Adrenal gland (tissue), 5 donors: ENCODE measurements around the gene DMD.

ENCODE experiments used
- POLR2A ChIP-seq, 2 donors: fragments of 450-650 bp; IDR thresholded peaks; one replicate each; pipeline ENCODE4 v1.6.1; 2017; ENCODE audit warnings: antibody characterized with exemption in 2 of 2, mild to moderate bottlenecking in 2 of 2, moderate library complexity in 1 of 2
- TF ChIP-seq, protein P1 (sequence below), 6 experiments: fragments of 450-650 bp in 4 of 6; fragments of 200-600 bp in 2 of 6; sonication (generic) in 1 of 6; IDR thresholded peaks; 1 replicate in 5 of 6; 2 replicates in 1 of 6; pipeline versions ENCODE4 v1.5.1 to v1.8.0; 2016 to 2021; ENCODE audit warnings: antibody characterized with exemption in 6 of 6, mild to moderate bottlenecking in 2 of 6, moderate library complexity in 1 of 6
- donor health status: DM: no; HTN: no; CAD: no.

DNA sequence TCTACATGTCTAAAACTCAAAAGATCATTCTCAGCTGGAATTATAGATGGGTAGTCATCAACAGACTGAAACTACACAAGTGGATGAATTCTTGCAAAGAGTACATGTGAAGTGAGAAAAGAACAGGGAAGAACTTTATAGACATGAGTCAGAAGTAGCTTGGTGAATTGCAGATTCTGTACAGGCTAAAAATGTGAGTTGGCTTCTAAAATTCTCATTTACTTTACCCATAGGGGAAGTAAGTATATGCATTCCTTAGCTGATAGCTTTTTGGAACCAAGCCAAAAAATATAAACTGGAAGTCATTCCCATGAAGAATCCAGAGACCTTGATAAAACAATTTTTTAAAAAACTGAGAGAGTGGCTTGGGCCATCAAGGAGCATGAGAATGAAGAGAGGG is 1555.3 kb downstream of the DMD start:
- TF ChIP-seq, protein P1, sequence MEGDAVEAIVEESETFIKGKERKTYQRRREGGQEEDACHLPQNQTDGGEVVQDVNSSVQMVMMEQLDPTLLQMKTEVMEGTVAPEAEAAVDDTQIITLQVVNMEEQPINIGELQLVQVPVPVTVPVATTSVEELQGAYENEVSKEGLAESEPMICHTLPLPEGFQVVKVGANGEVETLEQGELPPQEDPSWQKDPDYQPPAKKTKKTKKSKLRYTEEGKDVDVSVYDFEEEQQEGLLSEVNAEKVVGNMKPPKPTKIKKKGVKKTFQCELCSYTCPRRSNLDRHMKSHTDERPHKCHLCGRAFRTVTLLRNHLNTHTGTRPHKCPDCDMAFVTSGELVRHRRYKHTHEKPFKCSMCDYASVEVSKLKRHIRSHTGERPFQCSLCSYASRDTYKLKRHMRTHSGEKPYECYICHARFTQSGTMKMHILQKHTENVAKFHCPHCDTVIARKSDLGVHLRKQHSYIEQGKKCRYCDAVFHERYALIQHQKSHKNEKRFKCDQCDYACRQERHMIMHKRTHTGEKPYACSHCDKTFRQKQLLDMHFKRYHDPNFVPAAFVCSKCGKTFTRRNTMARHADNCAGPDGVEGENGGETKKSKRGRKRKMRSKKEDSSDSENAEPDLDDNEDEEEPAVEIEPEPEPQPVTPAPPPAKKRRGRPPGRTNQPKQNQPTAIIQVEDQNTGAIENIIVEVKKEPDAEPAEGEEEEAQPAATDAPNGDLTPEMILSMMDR (IDR thresholded peaks at IDR 0.05), result no peak
- TF ChIP-seq POLR2A (IDR thresholded peaks at IDR 0.05), result no peak
